Measurements from ENCODE around the gene CDHR5. TPM values are rescaled to one million over a fixed set of nuclear protein-coding genes. Genes with fewer than 3 reads are reported as not detected.

Gene CDHR5
- 0.88 TPM for total RNA-seq

GRCh38 chr11:624705-625635 is at the start of gene CDHR5:
Gene CDHR5, minus strand, starts transcription at chr11:624955. Its CDS starts 53 bp downstream, at chr11:624902.

GRCh38 chr11:636511-637332 is 12.0 kb upstream of the CDHR5 start, which contains the start of gene DRD4:
Gene DRD4, plus strand, starts transcription at chr11:637269. Its CDS starts 36 bp downstream, at chr11:637305.

GRCh38 chr11:626475-627307 is 1.9 kb upstream of the CDHR5 start, which contains the start of gene SCT:
Gene SCT, minus strand, starts transcription at chr11:627181. Its CDS starts 38 bp downstream, at chr11:627143.

GRCh38 chr11:615504-616319 is 9.0 kb downstream of the CDHR5 start, which contains the start of gene IRF7:
Gene IRF7, minus strand, starts transcription at chr11:615950. Its CDS starts 586 bp downstream, at chr11:615364.

GRCh38 chr11:575996-576768 is 48.6 kb downstream of the CDHR5 start, which contains the start of gene PHRF1:
Gene PHRF1, plus strand, starts transcription at chr11:576470. Its CDS starts 5,043 bp downstream, at chr11:581513.

Other genes with a start within 250 kb of the CDHR5 start
- 5.5 TPM for gene PKP3, start 230.7 kb downstream of the CDHR5 start, total RNA-seq
- 13.3 TPM for gene SIGIRR, start 210.0 kb downstream of the CDHR5 start, total RNA-seq
- gene ANO9, start 182.9 kb downstream of the CDHR5 start, total RNA-seq, result 1.4 TPM
- 36.4 TPM for gene PTDSS2, start 174.7 kb downstream of the CDHR5 start, total RNA-seq
- gene RNH1, start 117.7 kb downstream of the CDHR5 start, total RNA-seq, result 116 TPM
- 26.4 TPM for gene HRAS, start 89.4 kb downstream of the CDHR5 start, total RNA-seq
- gene LRRC56, start 87.4 kb downstream of the CDHR5 start, total RNA-seq, result 1.2 TPM
- gene LMNTD2, start 64.2 kb downstream of the CDHR5 start, total RNA-seq, result 0.33 TPM
- 10.8 TPM for gene RASSF7, start 64.0 kb downstream of the CDHR5 start, total RNA-seq
- gene PHRF1, start 48.5 kb downstream of the CDHR5 start, total RNA-seq, result 34.7 TPM
- gene IRF7, start 9.0 kb downstream of the CDHR5 start, total RNA-seq, result 12.1 TPM
- gene SCT, start 2.2 kb upstream of the CDHR5 start, total RNA-seq, result not detected
- 1.2 TPM for gene DRD4, start 12.3 kb upstream of the CDHR5 start, total RNA-seq
- 31.4 TPM for gene DEAF1, start 70.3 kb upstream of the CDHR5 start, total RNA-seq
- 18.5 TPM for gene TMEM80, start 70.9 kb upstream of the CDHR5 start, total RNA-seq
- gene EPS8L2, start 81.3 kb upstream of the CDHR5 start, total RNA-seq, result 14.1 TPM
- gene TALDO1, start 122.5 kb upstream of the CDHR5 start, total RNA-seq, result 91.0 TPM
- 42.8 TPM for gene GATD1, start 152.5 kb upstream of the CDHR5 start, total RNA-seq
- 6.4 TPM for gene CEND1, start 165.1 kb upstream of the CDHR5 start, total RNA-seq
- 27.7 TPM for gene SLC25A22, start 173.3 kb upstream of the CDHR5 start, total RNA-seq
- gene PIDD1, start 180.3 kb upstream of the CDHR5 start, total RNA-seq, result 17.8 TPM
- 169 TPM for gene RPLP2, start 185.0 kb upstream of the CDHR5 start, total RNA-seq
- gene PNPLA2, start 194.0 kb upstream of the CDHR5 start, total RNA-seq, result 28.0 TPM
- 9.5 TPM for gene CRACR2B, start 203.0 kb upstream of the CDHR5 start, total RNA-seq
- gene CD151, start 208.0 kb upstream of the CDHR5 start, total RNA-seq, result 149 TPM
- 23.9 TPM for gene POLR2L, start 217.6 kb upstream of the CDHR5 start, total RNA-seq
- 62.2 TPM for gene TSPAN4, start 217.9 kb upstream of the CDHR5 start, total RNA-seq